Mesenteric fat pad (tissue), 1 donor: Measurements from ENCODE around the gene GRID1. TPM values are rescaled to one million over a fixed set of nuclear protein-coding genes. Genes with fewer than 3 reads are reported as not detected.
"Not testable (repeated sequence)": the region's sequence is repeated elsewhere in the genome, so short reads cannot be mapped to it uniquely, and the experiment has no call there.

Experiments
- DNase-seq: peaks from one replicate; pipeline ENCODE4 v3.0.0-alpha.2; 2020; ENCODE audit warnings: low spot score
- total RNA-seq: library from RNA; stranded (reverse); fragmentation: NEBNext Ultra II Directional; extraction: Animal tissue kit (Norgen Biotek cat#: 25700); gene quantifications from one replicate; pipeline ENCODE4 v1.2.1, GENCODE V29; 2021
- donor health status: DM: yes; HTN: yes; CAD: no.

The GRID1 gene
- total RNA-seq, 1 donor from 2014 or later, result 2.1 TPM

DNA sequence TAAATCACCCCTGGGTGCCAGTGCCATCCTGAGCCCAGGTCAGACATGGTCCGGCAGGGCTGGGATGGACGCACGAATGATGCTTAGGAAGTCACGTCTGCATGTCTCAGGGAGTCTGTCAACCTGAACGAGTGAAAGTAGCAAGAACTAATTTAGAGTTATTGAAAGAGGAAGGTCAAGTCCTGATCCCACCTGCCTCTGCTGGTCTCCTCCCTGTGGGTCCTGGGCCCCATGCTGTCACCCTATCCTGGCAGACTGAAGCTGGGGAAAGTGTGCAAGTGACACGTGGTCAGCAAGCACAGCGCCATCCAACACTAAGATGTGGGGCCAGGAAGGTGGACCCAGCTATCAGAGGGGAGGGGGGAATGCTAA is 26.1 kb upstream of the GRID1 start:
- DNase-seq, result no peak

- no peak for DNase-seq
Measured at GRCh38 chr10:86391986-86392722, 25.6 kb upstream of the GRID1 start.

DNA sequence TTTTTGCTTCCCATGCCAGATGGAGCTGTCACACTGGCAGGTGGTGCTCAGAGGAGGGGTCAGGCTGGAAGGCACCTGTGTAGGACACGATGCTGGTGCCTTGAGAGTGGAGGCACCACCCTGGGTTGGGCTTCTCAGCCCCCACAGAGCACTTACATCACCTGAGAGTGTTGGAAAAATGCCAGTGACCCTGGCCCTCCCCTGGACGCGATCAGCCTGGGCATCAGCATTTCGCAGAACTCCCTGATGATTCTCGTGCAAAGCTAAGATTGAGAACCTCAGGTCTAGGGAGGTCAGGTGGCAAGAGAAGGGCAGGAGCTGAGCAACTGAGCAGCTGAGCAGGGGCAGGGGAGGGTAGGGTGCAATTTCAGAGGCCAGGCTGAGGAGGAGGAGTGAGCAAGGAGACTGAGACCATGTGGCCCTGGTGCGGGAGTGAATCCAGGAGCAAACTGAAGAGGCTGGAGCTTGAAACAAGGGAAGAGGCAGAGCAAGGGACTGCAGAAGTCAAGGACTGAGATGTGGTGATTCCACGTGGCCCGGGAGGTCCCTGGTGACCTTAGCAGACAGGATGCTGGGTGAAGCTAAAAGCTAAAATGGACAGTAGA is 24.7 kb upstream of the GRID1 start:
- no peak for DNase-seq

GRCh38 chr10:86390337-86391120 is 23.9 kb upstream of the GRID1 start:
- DNase-seq, result no peak

DNA sequence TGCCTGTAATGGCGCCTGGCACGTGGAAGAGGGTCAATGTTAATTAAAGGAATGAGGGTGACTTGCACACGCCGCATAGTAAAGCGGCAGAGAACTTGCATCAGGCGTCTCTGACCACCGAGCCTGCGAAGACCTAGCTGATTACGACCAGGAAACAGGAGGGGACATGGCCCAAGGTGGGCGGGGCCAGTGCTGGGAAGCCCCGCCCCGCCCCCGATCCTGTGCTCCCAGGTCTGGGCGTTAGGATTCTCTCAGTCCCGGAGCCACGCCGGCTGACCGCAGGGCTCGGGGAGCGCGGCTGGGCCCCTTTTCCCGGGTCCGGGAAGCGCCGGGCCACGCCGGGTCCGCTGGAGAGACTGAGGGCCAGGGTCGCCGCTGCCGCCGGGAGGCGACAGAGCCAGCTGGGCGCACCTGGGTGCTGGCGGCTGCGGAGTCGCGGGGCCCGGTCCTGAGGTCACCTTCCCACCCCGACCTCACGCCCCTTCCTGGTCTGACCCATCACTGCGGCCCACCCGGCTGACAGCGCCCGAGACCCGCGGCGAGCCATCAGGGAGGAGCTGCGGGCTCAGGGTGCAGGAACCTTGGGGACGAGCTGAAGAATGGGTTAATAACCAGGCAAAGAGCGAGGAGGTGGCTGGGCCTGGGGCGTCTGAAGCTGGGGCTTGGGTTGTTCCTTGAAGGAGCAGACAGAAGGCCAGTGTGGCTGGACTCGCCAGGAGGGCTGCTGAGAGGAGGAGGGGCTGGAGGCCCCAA is 23.0 kb upstream of the GRID1 start:
- DNase-seq, result no peak

DNA sequence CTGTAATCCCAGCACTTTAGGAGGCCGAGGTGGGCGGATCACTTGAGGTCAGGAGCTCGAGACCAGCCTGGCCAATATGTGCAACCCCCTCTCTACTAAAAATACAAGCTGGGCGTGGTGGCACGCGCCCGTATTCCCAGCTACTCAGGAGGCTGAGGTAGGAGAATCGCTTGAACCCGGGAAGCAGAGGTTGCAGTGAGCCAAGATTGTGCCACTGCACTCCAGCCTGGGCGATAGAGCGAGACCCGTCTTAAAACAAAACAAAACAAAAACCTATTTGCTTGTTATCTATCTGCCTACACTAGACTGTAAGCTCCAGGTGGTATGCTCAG is 22.5 kb upstream of the GRID1 start:
- not testable (repeated sequence) for DNase-seq

GRCh38 chr10:86388119-86388704 is 21.6 kb upstream of the GRID1 start:
- no peak for DNase-seq

- DNase-seq, result peak; percentile 57
Measured at GRCh38 chr10:86387178-86387794, 20.7 kb upstream of the GRID1 start.

DNA sequence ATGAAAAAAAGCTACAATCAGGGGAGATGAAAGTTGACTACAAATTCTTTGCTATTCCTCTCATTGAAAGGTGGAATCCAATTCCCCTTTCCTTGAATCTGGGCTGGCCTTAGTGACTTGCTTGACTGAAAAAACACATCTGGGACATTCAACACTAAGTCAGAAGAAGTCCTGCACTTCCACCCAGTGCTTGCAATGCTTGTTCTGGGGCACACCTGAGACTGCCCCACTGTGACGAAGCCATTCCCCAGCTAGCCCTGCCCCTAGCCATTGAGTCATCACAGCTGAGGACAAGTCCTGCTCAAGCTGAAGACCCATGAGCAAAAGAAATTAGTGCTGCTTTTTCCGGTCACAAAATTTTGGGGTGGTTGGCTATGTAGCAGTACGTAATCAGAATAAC is 19.2 kb upstream of the GRID1 start:
- DNase-seq, result peak; percentile 62

- peak; percentile 30 for DNase-seq
Measured at GRCh38 chr10:86377797-86378146, 11.2 kb upstream of the GRID1 start.

- DNase-seq, result peak; percentile 95
Measured at GRCh38 chr10:86376852-86377796, 10.5 kb upstream of the GRID1 start.

- peak; percentile 84 for DNase-seq
Measured at GRCh38 chr10:86376403-86376802, 9.8 kb upstream of the GRID1 start.

- DNase-seq, result peak; percentile 53
Measured at GRCh38 chr10:86375204-86375603, 8.6 kb upstream of the GRID1 start.

DNA sequence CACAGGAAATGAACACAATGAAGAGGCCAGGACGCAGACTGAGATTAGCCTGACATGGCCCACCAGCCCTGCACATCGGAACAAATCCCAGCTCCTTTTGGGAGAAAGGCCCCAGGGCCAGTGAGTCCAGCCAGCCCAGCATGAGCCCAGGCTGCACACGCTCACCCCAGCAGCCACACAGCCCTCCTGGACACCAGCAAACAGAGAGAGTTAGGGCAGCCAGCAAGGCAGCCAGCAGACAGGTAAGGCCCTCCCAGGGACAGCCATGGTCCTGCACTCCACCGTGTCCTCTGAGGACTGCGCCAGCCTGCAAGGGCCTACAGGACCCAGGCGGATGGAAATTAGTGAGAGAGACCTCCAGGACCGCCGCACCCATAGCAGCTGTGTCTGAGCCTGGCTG is 8.1 kb upstream of the GRID1 start:
- DNase-seq, result peak; percentile 33

DNA sequence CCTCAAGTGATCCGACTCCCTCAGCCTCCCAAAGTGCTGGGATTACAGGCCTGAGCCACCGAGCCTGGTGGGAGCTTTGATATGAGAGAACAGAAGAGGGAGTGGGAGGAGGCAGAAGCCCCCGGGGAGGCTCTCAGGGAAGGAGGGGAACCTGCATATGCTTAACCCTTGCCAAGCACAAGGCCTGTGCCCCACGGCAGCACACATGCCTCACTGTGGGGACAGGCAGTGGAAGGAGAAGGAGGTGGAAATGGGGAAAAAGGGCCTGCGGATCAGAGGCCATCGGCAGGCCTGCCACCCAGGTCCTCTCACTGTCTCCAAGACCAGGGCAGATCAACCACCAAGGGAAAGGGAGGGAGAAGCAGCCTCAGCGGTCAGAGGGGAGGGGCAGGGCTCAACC is 7.2 kb upstream of the GRID1 start:
- peak; percentile 67 for DNase-seq

DNA sequence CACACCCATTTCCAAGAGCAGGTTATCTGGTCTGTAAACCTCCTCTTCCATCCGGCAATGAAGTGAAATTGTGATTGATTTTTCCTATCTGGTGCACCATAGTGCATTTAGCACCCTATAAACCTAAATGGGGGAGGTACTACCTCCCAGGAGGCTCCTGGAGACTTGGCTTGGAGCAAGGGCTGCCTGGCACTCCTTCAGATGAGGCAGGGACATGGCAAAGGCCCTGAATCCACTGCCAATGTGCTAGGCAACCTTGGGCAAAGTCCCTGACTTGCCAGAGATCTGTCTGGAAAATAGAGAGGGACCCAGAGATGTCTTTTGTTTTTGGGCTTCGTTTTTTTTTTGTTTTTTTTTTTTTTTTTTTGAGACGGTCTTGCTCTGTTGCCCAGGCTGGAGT is 6.7 kb upstream of the GRID1 start:
- DNase-seq, result no peak

DNA sequence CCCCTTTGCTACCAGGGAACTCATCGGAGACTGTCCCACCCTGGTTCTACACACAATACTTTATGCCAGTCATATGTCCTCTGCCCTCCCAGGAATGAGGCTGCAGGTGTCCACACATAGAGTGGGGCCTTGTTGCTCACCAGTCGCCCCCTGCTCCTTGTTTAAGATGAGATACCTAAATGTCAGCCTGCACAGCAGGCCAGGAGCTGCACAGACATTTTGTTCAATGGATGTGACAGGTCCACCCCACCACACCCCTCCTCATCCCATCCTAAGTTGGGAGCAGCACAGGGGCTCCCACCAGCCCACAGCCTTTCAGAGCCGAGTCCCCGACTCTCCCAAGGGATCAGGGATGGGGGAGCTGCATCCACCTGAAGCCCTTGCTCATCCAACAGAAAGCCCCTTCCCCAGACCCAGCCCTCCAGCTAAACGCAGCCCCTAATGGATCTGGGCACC is 6.2 kb upstream of the GRID1 start:
- peak; percentile 72 for DNase-seq

GRCh38 chr10:86372119-86372783 is 5.7 kb upstream of the GRID1 start:
- DNase-seq, result peak; percentile 59

DNA sequence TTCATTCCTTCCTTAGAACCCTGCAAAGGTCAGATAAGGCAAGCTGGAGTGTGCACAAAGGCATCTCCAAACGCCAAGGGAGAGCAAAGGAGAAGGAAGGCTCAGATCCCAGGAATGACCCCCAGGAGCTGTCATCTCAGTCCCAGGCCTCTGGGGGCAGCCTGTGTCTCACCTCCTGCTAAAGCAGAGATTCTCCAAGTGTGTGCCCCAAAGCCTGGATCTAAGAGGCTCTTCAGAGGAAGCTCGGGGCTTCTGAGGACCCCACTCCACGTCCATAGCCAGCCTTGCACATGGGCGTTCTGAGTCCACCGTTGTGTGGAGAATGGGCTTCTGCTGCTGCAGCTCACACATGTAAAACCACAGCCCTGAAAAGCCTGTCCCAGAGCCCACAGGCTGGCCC is 5.1 kb upstream of the GRID1 start:
- DNase-seq, result no peak
